NCI-H748 treated with DMSO at 0.1 percent for 48 hours (cell line): ENCODE measurements around the gene SORCS1.
"Not testable (repeated sequence)": the region's sequence is repeated elsewhere in the genome, so short reads cannot be mapped to it uniquely, and the experiment has no call there.

Experiments used
- DNase-seq: peaks from one replicate; lab custom pipeline; 2025; lab: John Stamatoyannopoulos, UW

The SORCS1 gene

GRCh38 chr10:106947643-106948042 is 216.9 kb downstream of the SORCS1 start:
- no peak for DNase-seq

GRCh38 chr10:106942035-106942662 is 222.4 kb downstream of the SORCS1 start:
- DNase-seq = no peak

- no peak for DNase-seq
Observed at GRCh38 chr10:106941297-106942034, 223.0 kb downstream of the SORCS1 start.

- no peak for DNase-seq
Observed at GRCh38 chr10:106938513-106938912, 226.0 kb downstream of the SORCS1 start.

- no peak for DNase-seq
Observed at GRCh38 chr10:106935978-106936451, 228.5 kb downstream of the SORCS1 start.

- no peak for DNase-seq
Observed at GRCh38 chr10:106931853-106932249, 232.7 kb downstream of the SORCS1 start.

GRCh38 chr10:106931159-106931852 is 233.2 kb downstream of the SORCS1 start:
- DNase-seq = no peak

- no peak for DNase-seq
Observed at GRCh38 chr10:106930751-106931150, 233.8 kb downstream of the SORCS1 start.

- no peak for DNase-seq
Observed at GRCh38 chr10:106929291-106929895, 235.1 kb downstream of the SORCS1 start.

GRCh38 chr10:106928151-106928550 is 236.4 kb downstream of the SORCS1 start:
- DNase-seq = not testable (repeated sequence)

GRCh38 chr10:106925191-106925590 is 239.3 kb downstream of the SORCS1 start:
- DNase-seq = no peak

- no peak for DNase-seq
Observed at GRCh38 chr10:106920538-106920937, 244.0 kb downstream of the SORCS1 start.

- no peak for DNase-seq
Observed at GRCh38 chr10:106919871-106920282, 244.6 kb downstream of the SORCS1 start.

GRCh38 chr10:106917452-106918055 is 247.0 kb downstream of the SORCS1 start:
- no peak for DNase-seq

GRCh38 chr10:106914016-106914415 is 250.5 kb downstream of the SORCS1 start:
- DNase-seq = no peak

GRCh38 chr10:106913348-106913747 is 251.2 kb downstream of the SORCS1 start:
- no peak for DNase-seq

- DNase-seq = no peak
Observed at GRCh38 chr10:106911096-106911495, 253.4 kb downstream of the SORCS1 start.

- DNase-seq = no peak
Observed at GRCh38 chr10:106910666-106911065, 253.8 kb downstream of the SORCS1 start.

- DNase-seq = no peak
Observed at GRCh38 chr10:106908225-106908624, 256.3 kb downstream of the SORCS1 start.

- DNase-seq = no peak
Observed at GRCh38 chr10:106904209-106904608, 260.3 kb downstream of the SORCS1 start.

- DNase-seq = no peak
Observed at GRCh38 chr10:106903180-106903579, 261.3 kb downstream of the SORCS1 start.

GRCh38 chr10:106900016-106900652 is 264.4 kb downstream of the SORCS1 start:
- DNase-seq = no peak
